SK-N-SH treated with all-trans-retinoic acid at 6 μM for 48 hours (cell line): ENCODE results near the gene PBX4.

Source experiments
- ATAC-seq: fragments of 200-7000 bp; cut with Tn5 transposase; 3 replicates; pipeline ENCODE4 v1.9.1; 2020; ENCODE audit warnings: mild to moderate bottlenecking, moderate library complexity
- ARNTL ChIP-seq: fragments of 450-650 bp; formaldehyde crosslinking; IDR thresholded peaks from 2 replicates; pipeline ENCODE4 v1.5.0; 2020; ENCODE audit warnings: low read depth, mild to moderate bottlenecking, moderate library complexity, borderline replicate concordance
- BACH2 ChIP-seq: fragments of 250-450 bp; sonication (Bioruptor Pico); IDR thresholded peaks from 2 replicates; pipeline ENCODE4 v1.9.0; 2021; ENCODE audit warnings: mild to moderate bottlenecking, borderline replicate concordance
- CSDC2 ChIP-seq: fragments of 250-450 bp; sonication (Bioruptor Pico); IDR thresholded peaks from 2 replicates; pipeline ENCODE4 v1.5.0; 2020; ENCODE audit warnings: mild to moderate bottlenecking, moderate library complexity
- ESRRG ChIP-seq: fragments of 250-450 bp; sonication (Bioruptor Pico); IDR thresholded peaks from 2 replicates; pipeline ENCODE4 v1.6.1; 2021; ENCODE audit warnings: mild to moderate bottlenecking
- GLIS3 ChIP-seq: fragments of 250-450 bp; sonication (Bioruptor Pico); IDR thresholded peaks from 2 replicates; pipeline ENCODE4 v1.5.0; 2020; ENCODE audit warnings: mild to moderate bottlenecking, moderate library complexity
- ISL1 ChIP-seq: fragments of 250-450 bp; sonication (Bioruptor Pico); IDR thresholded peaks from 2 replicates; pipeline ENCODE4 v2.1.2; 2022; ENCODE audit warnings: mild to moderate bottlenecking, moderate library complexity
- OSR1 ChIP-seq: fragments of 250-450 bp; sonication (Bioruptor Pico); IDR thresholded peaks from 2 replicates; pipeline ENCODE4 v1.8.0; 2022; ENCODE audit warnings: moderate library complexity, mild to moderate bottlenecking, inconsistent platforms
- PPARA ChIP-seq: fragments of 250-450 bp; sonication (Bioruptor Pico); IDR thresholded peaks from 2 replicates; pipeline ENCODE4 v1.5.0; 2020; ENCODE audit warnings: mild to moderate bottlenecking, borderline replicate concordance
- RARB ChIP-seq: fragments of 250-450 bp; sonication (Bioruptor Pico); IDR thresholded peaks from 2 replicates; pipeline ENCODE4 v1.8.0; 2021; ENCODE audit warnings: mild to moderate bottlenecking, moderate library complexity
- SNAI2 ChIP-seq: fragments of 250-450 bp; sonication (Bioruptor Pico); IDR thresholded peaks from 2 replicates; pipeline ENCODE4 v1.5.0; 2020; ENCODE audit warnings: mild to moderate bottlenecking, moderate library complexity
- TOX ChIP-seq: fragments of 250-450 bp; sonication (Bioruptor Pico); IDR thresholded peaks from 2 replicates; pipeline ENCODE4 v1.8.0; 2021; ENCODE audit warnings: mild to moderate bottlenecking, moderate library complexity, borderline replicate concordance
- ZC3H10 ChIP-seq: fragments of 250-450 bp; sonication (Bioruptor Pico); IDR thresholded peaks from 2 replicates; pipeline ENCODE4 v1.5.1; 2021; ENCODE audit warnings: mild to moderate bottlenecking, moderate library complexity
- ZFP3 ChIP-seq: fragments of 250-450 bp; sonication (Bioruptor Pico); IDR thresholded peaks from 2 replicates; pipeline ENCODE4 v1.5.0; 2020; ENCODE audit warnings: mild to moderate bottlenecking, moderate library complexity
- ZFP30 ChIP-seq: fragments of 450-650 bp; formaldehyde crosslinking; IDR thresholded peaks from 2 replicates; pipeline ENCODE4 v1.5.0; 2022; ENCODE audit warnings: mild to moderate bottlenecking, moderate library complexity
- ZNF565 ChIP-seq: fragments of 450-650 bp; formaldehyde crosslinking; conservative IDR thresholded peaks from 2 replicates; pipeline ENCODE4 v1.5.0; 2020; ENCODE audit warnings: low read depth, mild to moderate bottlenecking, moderate library complexity
- ZNF70 ChIP-seq: fragments of 450-650 bp; formaldehyde crosslinking; IDR thresholded peaks from 2 replicates; pipeline ENCODE4 v1.5.0; 2020; ENCODE audit warnings: mild to moderate bottlenecking, moderate library complexity
- ZNF8 ChIP-seq: fragments of 450-650 bp; formaldehyde crosslinking; IDR thresholded peaks from 2 replicates; pipeline ENCODE4 v1.5.0; 2020; ENCODE audit warnings: mild to moderate bottlenecking, moderate library complexity
- TF ChIP-seq, protein P1 (sequence below): fragments of 250-450 bp; sonication (Bioruptor Pico); IDR thresholded peaks from 2 replicates; pipeline ENCODE4 v1.5.0; 2020; ENCODE audit warnings: mild to moderate bottlenecking, moderate library complexity
- TF ChIP-seq, protein P2 (sequence below): fragments of 250-450 bp; sonication (Bioruptor Pico); IDR thresholded peaks from 2 replicates; pipeline ENCODE4 v1.5.1; 2021; ENCODE audit warnings: mild to moderate bottlenecking, moderate library complexity
- TF ChIP-seq, protein P3 (sequence below): fragments of 250-450 bp; sonication (Bioruptor Pico); IDR thresholded peaks from 2 replicates; pipeline ENCODE4 v1.5.1; 2020; ENCODE audit warnings: low read depth, mild to moderate bottlenecking, moderate library complexity
- TF ChIP-seq, protein P4 (sequence below): fragments of 250-450 bp; sonication (Bioruptor Pico); IDR thresholded peaks from 2 replicates; pipeline ENCODE4 v1.8.0; 2021; ENCODE audit warnings: low read depth, mild to moderate bottlenecking, moderate library complexity, borderline replicate concordance
- TF ChIP-seq, protein P5 (sequence below): fragments of 250-450 bp; sonication (Bioruptor Pico); IDR thresholded peaks from 2 replicates; pipeline ENCODE4 v1.8.0; 2020; ENCODE audit warnings: mild to moderate bottlenecking, moderate library complexity, borderline replicate concordance

Gene PBX4

DNA sequence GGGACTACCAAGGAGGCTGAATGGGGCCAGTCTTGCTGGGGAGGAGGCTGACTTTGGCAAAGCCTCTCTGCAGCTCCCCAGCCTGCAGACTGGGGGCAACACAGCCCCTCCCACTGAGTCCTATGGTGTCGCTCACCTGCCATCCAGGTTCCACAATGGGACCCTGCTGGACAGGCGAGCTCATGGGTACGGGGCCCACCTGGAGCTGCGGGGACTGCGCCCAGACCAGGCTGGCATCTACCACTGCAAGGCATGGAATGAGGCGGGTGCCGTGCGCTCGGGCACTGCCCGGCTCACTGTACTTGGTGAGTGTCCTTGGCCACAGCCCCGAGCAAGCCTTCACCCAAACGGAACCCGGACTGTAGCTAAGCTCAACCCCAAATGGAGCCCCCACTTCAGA lies 75.4 kb downstream of the PBX4 start:
- ATAC-seq: no peak
- TF ChIP-seq, protein P1, sequence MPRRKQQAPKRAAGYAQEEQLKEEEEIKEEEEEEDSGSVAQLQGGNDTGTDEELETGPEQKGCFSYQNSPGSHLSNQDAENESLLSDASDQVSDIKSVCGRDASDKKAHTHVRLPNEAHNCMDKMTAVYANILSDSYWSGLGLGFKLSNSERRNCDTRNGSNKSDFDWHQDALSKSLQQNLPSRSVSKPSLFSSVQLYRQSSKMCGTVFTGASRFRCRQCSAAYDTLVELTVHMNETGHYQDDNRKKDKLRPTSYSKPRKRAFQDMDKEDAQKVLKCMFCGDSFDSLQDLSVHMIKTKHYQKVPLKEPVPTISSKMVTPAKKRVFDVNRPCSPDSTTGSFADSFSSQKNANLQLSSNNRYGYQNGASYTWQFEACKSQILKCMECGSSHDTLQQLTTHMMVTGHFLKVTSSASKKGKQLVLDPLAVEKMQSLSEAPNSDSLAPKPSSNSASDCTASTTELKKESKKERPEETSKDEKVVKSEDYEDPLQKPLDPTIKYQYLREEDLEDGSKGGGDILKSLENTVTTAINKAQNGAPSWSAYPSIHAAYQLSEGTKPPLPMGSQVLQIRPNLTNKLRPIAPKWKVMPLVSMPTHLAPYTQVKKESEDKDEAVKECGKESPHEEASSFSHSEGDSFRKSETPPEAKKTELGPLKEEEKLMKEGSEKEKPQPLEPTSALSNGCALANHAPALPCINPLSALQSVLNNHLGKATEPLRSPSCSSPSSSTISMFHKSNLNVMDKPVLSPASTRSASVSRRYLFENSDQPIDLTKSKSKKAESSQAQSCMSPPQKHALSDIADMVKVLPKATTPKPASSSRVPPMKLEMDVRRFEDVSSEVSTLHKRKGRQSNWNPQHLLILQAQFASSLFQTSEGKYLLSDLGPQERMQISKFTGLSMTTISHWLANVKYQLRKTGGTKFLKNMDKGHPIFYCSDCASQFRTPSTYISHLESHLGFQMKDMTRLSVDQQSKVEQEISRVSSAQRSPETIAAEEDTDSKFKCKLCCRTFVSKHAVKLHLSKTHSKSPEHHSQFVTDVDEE (CRISPR knock-in tag): no peak
- TF ChIP-seq TOX: no peak
- TF ChIP-seq ESRRG (CRISPR knock-in tag): no peak
- TF ChIP-seq RARB: no peak
- no peak for TF ChIP-seq ZNF565 (CRISPR knock-in tag)
- no peak for TF ChIP-seq ARNTL
- TF ChIP-seq, protein P2, sequence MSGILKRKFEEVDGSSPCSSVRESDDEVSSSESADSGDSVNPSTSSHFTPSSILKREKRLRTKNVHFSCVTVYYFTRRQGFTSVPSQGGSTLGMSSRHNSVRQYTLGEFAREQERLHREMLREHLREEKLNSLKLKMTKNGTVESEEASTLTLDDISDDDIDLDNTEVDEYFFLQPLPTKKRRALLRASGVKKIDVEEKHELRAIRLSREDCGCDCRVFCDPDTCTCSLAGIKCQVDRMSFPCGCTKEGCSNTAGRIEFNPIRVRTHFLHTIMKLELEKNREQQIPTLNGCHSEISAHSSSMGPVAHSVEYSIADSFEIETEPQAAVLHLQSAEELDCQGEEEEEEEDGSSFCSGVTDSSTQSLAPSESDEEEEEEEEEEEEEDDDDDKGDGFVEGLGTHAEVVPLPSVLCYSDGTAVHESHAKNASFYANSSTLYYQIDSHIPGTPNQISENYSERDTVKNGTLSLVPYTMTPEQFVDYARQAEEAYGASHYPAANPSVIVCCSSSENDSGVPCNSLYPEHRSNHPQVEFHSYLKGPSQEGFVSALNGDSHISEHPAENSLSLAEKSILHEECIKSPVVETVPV (CRISPR knock-in tag): no peak
- TF ChIP-seq PPARA (CRISPR knock-in tag): no peak
- no peak for TF ChIP-seq CSDC2 (CRISPR knock-in tag)
- TF ChIP-seq ZNF8 (CRISPR knock-in tag): no peak
- TF ChIP-seq SNAI2: no peak

DNA sequence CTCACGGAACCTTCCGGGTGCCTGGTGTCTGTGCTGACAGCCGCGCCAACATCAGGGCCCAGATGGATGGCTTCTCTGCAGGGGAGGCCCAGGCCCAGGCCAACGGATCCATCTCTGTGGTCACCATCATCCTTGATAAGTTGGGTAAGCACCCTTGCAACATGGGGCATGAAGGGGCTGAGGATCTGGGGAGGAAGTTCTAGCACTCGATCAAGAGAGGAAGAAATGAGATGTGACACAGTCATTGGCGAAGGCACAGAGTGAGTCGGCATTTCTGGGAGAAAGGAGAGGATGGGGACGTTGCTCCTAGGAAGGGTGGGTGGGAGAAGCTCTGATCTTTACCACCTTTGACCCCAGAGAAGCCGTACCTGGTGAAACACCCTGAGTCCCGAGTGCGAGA lies 76.0 kb downstream of the PBX4 start:
- no peak for ATAC-seq
- no peak for TF ChIP-seq PPARA (CRISPR knock-in tag)
- no peak for TF ChIP-seq ZNF565 (CRISPR knock-in tag)
- no peak for TF ChIP-seq RARB
- no peak for TF ChIP-seq ISL1 (CRISPR knock-in tag)
- TF ChIP-seq ZNF70 (CRISPR knock-in tag): no peak
- TF ChIP-seq CSDC2 (CRISPR knock-in tag): no peak
- TF ChIP-seq, protein P3, sequence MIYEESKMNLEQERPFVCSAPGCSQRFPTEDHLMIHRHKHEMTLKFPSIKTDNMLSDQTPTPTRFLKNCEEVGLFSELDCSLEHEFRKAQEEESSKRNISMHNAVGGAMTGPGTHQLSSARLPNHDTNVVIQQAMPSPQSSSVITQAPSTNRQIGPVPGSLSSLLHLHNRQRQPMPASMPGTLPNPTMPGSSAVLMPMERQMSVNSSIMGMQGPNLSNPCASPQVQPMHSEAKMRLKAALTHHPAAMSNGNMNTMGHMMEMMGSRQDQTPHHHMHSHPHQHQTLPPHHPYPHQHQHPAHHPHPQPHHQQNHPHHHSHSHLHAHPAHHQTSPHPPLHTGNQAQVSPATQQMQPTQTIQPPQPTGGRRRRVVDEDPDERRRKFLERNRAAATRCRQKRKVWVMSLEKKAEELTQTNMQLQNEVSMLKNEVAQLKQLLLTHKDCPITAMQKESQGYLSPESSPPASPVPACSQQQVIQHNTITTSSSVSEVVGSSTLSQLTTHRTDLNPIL (CRISPR knock-in tag): no peak
- TF ChIP-seq, protein P4, sequence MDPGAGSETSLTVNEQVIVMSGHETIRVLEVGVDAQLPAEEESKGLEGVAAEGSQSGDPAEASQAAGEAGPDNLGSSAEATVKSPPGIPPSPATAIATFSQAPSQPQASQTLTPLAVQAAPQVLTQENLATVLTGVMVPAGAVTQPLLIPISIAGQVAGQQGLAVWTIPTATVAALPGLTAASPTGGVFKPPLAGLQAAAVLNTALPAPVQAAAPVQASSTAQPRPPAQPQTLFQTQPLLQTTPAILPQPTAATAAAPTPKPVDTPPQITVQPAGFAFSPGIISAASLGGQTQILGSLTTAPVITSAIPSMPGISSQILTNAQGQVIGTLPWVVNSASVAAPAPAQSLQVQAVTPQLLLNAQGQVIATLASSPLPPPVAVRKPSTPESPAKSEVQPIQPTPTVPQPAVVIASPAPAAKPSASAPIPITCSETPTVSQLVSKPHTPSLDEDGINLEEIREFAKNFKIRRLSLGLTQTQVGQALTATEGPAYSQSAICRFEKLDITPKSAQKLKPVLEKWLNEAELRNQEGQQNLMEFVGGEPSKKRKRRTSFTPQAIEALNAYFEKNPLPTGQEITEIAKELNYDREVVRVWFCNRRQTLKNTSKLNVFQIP: no peak
- no peak for TF ChIP-seq ZFP3 (CRISPR knock-in tag)
- TF ChIP-seq TOX: no peak
- TF ChIP-seq, protein P5, sequence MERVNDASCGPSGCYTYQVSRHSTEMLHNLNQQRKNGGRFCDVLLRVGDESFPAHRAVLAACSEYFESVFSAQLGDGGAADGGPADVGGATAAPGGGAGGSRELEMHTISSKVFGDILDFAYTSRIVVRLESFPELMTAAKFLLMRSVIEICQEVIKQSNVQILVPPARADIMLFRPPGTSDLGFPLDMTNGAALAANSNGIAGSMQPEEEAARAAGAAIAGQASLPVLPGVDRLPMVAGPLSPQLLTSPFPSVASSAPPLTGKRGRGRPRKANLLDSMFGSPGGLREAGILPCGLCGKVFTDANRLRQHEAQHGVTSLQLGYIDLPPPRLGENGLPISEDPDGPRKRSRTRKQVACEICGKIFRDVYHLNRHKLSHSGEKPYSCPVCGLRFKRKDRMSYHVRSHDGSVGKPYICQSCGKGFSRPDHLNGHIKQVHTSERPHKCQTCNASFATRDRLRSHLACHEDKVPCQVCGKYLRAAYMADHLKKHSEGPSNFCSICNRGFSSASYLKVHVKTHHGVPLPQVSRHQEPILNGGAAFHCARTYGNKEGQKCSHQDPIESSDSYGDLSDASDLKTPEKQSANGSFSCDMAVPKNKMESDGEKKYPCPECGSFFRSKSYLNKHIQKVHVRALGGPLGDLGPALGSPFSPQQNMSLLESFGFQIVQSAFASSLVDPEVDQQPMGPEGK (CRISPR knock-in tag): no peak
- no peak for TF ChIP-seq ZC3H10 (CRISPR knock-in tag)
- no peak for TF ChIP-seq ZFP30 (CRISPR knock-in tag)
- no peak for TF ChIP-seq OSR1 (CRISPR knock-in tag)
- TF ChIP-seq, protein P2 (CRISPR knock-in tag): no peak
- no peak for TF ChIP-seq GLIS3 (CRISPR knock-in tag)
- TF ChIP-seq BACH2: no peak
- TF ChIP-seq SNAI2: no peak
